Epithelial cell of esophagus (primary cell): ENCODE measurements around the gene MORF4L1.
"Not testable (repeated sequence)": the region's sequence is repeated elsewhere in the genome, so short reads cannot be mapped to it uniquely, and the experiment has no call there.

Experiments
- DNase-seq: peaks from one replicate; pipeline ENCODE4 v3.0.0; 2010; ENCODE audit warnings: low read depth
- H3K4me3 ChIP-seq: 2 replicates; pipeline ENCODE4 v1.5.1; 2011; ENCODE audit warnings: mild to moderate bottlenecking, low read length, control low read depth
- CTCF ChIP-seq: IDR thresholded peaks from 2 replicates; pipeline ENCODE4 v1.5.1; 2011; ENCODE audit warnings: low read depth, mild to moderate bottlenecking, low read length, control low read depth, inconsistent platforms; ENCODE audit not compliant: insufficient read depth; ENCODE audit errors: missing control alignments

Gene MORF4L1

DNA sequence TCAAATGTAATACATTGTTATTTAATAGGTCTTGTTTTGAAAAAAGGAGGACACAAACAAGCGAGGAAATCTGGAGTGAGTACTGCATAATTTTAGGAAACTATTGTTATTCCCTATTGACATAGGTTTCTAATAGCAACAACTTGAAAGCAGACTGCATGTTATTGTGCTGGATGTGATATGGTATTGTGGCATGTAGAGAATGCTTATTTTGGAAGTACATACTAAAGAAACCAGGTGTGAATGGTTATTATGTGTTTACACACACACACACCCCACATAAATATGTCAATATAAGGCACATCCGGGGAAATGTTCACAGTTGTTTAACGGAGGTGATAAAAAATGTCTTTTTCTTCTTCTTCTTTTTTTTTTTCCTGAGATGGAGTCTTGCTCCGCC, 5.9 kb upstream of the MORF4L1 start:
- H3K4me3 ChIP-seq: no peak overlapping the region
- no peak for DNase-seq
- no peak for TF ChIP-seq CTCF

- TF ChIP-seq CTCF: no peak
- DNase-seq: no peak
- no peak overlapping the region for H3K4me3 ChIP-seq
Measured at GRCh38 chr15:78868366-78868765, 4.3 kb upstream of the MORF4L1 start.

- not testable (repeated sequence) for H3K4me3 ChIP-seq, DNase-seq
Measured at GRCh38 chr15:78871483-78872127, 1.1 kb upstream of the MORF4L1 start.

DNA sequence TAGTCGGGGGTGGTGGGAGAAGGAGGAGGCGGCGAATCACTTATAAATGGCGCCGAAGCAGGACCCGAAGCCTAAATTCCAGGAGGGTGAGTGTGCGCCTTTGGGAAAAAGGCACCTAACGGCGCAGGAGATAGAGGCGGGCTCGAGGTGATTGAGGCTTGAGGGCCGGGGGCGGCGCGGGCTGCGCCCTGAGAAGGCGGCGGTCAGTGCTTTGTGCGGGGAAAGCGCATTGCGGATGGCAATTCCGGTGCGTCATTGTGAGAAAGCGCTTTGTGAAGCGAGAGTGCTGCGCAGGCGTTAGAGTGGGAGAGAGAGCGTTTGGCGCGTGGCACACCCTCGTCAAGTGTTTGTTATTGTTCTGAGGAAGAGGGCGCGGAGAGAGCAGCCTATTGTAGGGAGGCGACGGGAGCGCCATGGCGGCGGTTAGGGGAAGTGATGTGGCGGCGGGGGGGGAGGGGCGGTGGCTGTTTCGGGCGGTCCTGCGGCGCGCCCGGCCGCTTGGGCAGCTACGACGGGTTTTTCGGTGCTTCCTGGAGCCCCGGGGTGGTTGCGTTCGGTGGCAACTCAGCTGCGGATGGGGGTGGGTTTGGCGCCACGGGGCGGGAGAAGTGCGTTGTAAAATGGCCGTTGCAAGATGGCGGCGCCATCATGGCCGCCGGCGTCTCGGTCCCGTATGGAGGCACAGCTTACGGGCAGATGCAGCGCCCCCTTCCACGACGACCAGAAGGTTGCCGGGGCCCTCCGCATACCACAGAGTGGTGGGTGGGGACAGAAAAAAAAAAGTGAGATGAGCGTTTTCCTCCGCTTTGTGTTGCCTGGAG, 492 bp downstream of the MORF4L1 start:
- DNase-seq: peak; percentile 89
- H3K4me3 ChIP-seq: peak overlapping the region; percentile 96
- TF ChIP-seq CTCF: peak; percentile 36

GRCh38 chr15:78873793-78874765, 1.4 kb downstream of the MORF4L1 start:
- peak; percentile 24 for DNase-seq
- peak overlapping the region; percentile 96 for H3K4me3 ChIP-seq
- TF ChIP-seq CTCF: no peak

DNA sequence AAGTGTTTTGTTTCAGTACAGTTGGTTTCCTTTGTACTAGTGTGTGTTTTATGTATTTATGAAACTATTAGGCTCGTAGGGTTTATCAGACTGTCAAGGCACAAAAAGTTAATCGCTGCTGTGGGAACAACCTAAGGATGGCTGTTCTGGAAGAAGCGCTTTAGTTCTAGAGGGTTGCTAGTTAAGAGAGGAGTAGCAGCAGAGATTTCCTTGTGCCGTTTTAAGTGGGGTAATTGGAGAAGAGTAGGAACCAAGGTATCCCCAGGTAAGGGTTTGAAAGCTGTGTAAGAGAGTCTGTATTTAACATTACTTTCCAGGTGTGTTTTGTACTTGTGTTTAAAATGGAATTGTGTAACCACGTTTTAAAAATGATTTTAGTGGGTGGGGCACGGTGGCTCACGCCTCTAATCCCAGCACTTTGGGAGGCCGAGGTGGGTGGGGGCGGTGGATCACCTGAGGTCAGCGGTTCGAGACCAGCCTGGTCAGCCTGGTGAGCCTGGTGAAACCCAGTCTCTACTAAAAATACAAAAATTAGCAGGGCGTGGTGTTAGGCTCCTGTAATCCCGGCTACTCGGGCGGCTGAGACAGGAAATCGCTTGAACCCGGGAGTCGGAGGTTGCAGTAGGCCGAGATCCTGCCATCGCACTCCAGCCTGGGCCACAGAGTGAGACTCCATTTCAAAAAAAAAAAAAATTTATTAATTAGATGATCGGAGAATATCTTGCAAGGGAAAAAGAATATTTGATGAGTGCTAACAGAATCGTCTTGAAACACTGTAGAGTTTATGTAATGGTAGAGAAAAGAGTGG, 2.6 kb downstream of the MORF4L1 start:
- TF ChIP-seq CTCF: no peak
- DNase-seq: no peak
- H3K4me3 ChIP-seq: peak overlapping the region; percentile 96

DNA sequence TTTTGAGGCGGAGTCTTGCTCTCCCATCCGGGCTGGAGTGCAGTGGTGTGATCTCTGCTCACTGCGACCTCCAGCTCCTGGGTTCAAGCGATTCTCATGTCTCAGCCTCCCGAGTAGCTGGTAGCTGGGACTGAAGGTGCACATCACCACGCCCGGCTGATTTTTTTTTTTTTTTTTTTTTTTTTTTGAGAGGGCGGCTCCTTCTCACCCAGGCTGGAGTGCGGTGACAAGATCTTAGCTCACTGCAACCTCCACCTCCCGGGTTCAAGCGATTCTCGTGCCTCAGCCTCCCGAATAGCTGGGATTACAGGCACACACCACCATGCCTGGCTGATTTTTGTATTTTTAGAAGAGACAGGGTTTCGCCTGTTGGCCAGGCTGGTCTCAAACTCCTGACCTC, 4.3 kb downstream of the MORF4L1 start:
- not testable (repeated sequence) for DNase-seq

More for the DNA sequence above, 4.3 kb downstream of the MORF4L1 start:
- H3K4me3 ChIP-seq: not testable (repeated sequence)
